Endothelial cell of umbilical vein (primary cell): ENCODE results near the gene C10orf105.

ENCODE experiments used
- POLR2A ChIP-seq: IDR thresholded peaks from 2 replicates; pipeline ENCODE4 v1.6.1; 2012; ENCODE audit warnings: low read depth, mild to moderate bottlenecking, control low read depth, low read length
- TF ChIP-seq, protein P1 (sequence below), 2 donors: IDR thresholded peaks; 1 replicate in 1 of 2; 2 replicates in 1 of 2; pipeline ENCODE4 v1.5.1; 2011; ENCODE audit warnings: low read length in 2 of 2, mild to moderate bottlenecking in 2 of 2, moderate library complexity in 2 of 2, control low read depth in 1 of 2, inconsistent platforms in 1 of 2, low read depth in 1 of 2; ENCODE audit not compliant: insufficient read depth in 1 of 2; ENCODE audit errors: extremely low read depth in 1 of 2

DNA sequence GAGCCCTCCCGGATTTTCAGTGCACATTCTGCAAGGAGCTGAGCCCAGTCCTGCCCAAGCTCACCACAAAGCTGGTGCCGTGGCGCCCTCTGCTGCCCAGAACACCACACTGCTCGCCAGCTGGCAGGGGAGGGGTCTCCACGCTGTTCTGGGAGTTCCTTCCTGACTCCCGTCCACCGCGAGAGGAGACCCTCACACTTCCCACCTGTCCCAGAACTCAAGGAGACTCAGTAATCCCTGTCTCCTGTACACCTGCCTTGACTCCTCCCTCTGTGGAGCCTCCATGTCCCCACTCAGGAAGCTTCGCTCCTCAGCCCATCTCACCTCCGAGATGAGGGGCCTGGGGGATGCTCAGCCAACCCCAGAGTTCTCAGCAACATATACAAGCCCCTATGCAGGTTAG is 11.3 kb downstream of the C10orf105 start:
- TF ChIP-seq, protein P1, sequence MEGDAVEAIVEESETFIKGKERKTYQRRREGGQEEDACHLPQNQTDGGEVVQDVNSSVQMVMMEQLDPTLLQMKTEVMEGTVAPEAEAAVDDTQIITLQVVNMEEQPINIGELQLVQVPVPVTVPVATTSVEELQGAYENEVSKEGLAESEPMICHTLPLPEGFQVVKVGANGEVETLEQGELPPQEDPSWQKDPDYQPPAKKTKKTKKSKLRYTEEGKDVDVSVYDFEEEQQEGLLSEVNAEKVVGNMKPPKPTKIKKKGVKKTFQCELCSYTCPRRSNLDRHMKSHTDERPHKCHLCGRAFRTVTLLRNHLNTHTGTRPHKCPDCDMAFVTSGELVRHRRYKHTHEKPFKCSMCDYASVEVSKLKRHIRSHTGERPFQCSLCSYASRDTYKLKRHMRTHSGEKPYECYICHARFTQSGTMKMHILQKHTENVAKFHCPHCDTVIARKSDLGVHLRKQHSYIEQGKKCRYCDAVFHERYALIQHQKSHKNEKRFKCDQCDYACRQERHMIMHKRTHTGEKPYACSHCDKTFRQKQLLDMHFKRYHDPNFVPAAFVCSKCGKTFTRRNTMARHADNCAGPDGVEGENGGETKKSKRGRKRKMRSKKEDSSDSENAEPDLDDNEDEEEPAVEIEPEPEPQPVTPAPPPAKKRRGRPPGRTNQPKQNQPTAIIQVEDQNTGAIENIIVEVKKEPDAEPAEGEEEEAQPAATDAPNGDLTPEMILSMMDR (IDR thresholded peaks at IDR 0.05; ENCODE audit: extremely low read depth in 1 of 2, insufficient read depth in 1 of 2, low read depth in 1 of 2, low read length in 2 of 2): peak; percentile 84 to 94
- TF ChIP-seq POLR2A: no peak
